GM21576 (cell line): ENCODE measurements around the gene ATP5PB.

Experiments
- ATAC-seq: cut with Tn5 transposase; IDR thresholded peaks from one replicate; pipeline ENCODE4 v1.9.1; 2021; ENCODE audit warnings: mild to moderate bottlenecking, moderate library complexity; ENCODE audit not compliant: unreplicated experiment

ATP5PB gene

DNA sequence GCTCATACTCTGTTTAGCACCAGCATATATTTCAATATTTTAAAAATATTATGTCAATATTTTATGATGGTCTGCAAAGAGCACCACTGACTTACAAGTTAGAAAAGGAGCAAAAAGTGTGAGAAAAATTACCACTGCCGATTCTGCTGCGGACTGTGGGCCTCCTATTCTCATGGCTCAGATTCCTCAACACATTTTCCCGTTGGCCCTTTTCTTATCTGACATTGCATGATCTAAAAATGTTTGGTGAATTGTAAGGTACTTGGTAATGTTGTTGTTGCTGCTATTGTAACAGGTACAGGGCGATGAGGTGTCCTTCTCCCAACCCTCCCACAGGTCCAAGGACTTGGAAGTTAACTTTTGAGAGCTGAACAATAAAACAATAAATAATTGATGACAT lies 25.3 kb downstream of the ATP5PB start:
- ATAC-seq: no peak

DNA sequence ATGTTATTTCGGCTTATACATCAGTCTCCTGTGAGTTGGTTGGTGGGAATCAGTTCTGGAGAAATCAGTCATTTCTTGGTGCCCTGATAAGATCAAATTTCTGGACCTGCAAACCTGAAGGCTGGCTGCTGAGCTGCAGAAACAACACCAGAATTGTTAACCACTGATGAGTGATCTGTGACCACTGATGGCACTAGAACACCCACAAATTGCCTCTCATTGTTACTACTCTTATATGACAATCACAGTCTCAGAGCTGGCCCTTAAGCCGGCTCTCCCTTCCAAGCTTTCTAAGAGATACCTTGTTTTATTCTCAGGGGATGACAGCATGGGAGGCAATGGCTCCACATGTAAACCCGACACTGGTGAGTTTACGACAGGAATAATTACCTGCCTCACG lies 26.4 kb downstream of the ATP5PB start:
- no peak for ATAC-seq

DNA sequence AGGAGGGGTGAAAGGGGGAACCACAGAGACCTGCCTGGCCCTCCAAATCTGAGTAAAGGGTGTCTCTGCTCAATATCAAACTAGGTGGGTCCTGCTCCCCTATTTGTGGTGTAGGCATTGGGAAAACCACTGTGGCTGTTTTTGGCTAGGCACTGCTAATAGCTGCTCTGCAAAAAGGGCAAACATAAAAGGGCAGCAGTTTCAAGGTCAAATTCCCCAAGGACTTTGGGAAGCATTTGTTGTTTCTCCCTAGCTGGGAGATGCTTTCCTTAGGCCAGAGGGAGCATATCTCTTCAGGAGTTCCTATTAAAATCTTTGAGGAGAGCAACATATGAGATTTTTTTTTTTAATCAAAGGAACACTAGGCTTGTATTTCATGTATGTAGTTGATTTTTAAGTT lies 26.9 kb downstream of the ATP5PB start:
- no peak for ATAC-seq

DNA sequence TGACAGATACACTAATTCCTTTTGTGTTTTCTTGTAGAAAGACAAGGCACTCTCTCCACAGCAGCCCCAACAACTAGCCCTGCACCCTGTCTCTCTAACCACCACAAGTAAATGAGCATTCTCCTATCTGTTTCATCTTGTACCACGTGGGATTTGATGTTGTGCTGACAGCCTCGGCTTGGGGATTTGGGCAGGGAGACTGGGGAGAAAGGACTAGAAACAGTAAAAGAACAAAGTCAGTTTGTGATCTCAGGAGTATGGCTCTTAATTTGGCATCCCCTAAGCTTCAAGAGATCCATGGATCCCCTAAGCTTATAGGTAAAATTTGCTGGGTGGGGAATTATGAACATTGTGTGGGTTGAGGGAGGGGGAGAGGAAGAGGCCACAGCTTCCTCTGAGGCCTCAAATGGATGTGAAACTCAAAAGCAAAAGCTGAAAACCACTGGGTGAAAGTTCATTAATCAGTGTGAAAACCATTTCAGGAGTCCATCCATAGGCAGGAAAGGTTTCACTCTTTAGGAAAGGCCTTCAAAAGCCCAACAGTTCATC lies 27.6 kb downstream of the ATP5PB start:
- peak; percentile 70 for ATAC-seq

DNA sequence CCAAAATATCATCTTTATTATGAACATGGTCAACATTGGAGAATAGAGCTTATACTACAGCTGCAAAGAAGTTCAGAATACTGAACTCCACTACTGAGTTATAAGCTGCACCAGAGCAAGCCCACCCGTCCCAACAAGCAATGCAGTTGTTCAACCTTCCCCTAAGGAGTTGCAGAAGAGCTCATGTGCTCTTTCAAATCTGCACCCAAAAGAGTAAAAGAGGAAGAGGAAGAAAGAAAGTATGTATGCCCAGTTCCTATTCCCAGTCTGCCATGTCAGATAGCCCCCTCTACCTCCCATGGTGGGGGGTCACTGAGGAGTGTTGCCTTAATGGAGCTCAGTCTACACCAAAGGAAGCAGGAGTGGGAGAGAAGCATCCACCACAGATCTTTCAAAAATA lies 31.4 kb downstream of the ATP5PB start:
- no peak for ATAC-seq

DNA sequence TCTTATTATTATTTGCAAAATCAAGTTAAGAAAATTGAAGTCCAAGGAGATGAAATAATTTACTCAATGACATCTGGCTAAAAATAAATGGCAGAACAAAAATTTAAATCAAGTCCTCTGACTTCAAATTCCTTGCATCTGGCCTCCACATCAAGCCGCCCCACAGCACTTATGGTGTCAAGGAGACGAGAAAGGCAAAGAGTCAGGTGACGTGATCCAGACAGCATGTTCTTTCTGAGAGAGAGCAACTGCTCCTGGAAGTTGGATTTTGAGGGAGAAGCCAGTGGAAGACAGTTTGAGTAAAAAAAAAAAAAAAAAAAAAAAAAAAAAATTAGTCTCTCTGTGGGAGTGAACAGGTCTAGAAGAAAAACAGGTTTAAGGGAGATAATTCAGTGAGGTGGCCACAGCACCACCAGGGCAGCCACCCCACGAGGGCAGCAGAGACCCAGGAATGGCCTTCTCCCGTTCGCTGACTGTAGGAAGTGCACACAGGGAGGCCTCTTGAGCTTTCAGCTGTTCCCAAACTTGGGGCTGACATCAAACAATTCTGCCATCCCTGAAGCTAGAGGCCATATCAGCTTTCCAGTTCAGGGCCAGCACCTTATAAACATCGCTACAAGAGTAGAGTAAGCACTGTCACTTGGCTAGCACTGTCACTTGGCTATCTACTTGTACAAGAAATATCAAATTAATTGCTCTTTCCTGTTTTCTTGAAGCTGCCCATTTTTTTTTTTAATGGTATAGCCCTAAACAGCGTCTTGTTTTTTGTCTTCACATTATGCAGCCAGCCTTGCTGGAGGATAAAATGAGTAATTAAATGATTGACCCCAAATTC lies 32.3 kb downstream of the ATP5PB start:
- ATAC-seq: peak; percentile 59

DNA sequence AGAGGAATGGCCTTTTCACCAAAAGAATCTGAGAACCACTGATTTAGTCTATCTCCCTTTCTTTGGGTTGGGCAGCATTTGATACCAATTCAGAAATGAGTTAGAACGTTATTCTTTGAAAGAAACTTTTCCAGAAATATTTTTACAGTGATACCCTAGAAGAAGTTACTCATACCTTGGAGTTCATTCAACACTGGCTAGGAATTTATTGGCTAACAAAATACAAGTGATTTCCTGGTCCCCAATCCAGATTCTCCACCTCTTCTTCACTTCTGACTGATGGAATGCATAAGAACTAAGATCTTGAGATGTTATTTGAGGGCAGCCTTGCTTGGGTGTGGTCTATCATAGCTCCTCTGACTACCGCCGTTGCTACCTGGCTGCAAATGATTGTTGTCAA lies 33.9 kb downstream of the ATP5PB start:
- ATAC-seq: no peak

DNA sequence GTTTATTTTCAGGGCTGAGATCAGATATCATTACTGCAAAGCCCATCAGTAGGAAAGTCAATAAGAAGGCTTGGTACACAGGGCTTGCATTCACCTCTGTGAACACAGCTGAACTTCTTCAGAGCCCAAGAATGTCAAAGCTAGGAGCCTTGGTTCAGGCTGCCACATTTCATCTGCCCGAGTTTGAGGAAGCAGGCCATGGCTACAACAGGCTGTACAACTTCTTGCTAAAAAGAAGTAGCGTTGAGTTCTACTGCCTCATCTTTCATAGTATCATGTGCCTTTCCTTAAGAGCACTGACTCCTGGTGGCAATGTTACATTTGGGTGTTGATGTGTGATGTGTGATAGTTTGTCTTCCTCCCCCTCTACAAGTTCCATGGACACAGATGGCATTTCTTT lies 34.6 kb downstream of the ATP5PB start:
- no peak for ATAC-seq

DNA sequence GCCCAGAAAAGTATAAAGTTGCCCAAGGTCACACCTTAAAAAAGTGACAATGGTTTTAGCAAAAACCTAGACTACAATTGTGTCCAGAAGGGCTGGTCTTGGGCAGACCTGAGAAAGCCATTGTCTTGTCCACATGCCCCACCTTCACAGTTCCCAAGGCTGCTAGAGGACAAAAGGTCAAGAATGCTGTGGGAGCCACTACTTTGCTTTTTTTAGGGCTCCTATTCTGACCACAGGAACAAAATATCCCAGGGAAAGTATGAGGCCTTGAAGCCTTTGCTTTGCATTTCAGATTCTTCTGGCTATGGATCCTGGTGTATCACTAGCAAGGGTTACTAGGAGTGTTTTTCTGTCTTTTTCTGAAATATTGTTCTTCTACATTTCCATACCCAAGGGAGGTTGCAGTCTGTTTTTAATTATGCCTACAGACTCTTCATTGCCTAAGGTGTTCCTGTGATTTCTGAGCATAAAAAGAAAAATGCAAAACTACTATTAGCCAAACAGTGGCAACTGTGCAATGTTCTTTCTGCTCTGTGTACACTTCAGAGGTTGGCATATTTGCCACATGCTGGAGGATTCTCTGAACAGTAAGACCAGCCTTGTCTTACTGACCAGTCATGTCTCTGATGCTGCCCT lies 35.2 kb downstream of the ATP5PB start:
- ATAC-seq: no peak

DNA sequence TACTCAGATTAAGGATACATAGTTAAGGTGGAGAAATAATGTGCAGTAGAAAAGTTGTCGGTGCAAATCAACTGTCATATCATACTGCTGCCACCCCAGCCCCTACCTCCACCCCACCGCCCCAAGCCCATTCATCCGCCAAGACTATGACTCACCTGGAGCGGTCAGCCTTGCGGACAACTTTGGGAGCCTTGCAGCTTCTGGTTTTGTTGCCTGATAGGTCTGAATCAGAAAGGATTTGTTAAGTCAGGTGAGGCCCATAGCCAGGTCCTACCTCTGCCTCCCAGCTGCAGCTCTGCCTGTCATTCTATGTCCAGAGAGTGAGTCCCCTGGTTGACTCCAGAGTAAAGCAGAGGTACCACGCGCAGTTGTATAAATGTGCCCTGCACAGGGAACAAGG lies 37.2 kb downstream of the ATP5PB start:
- no peak for ATAC-seq

DNA sequence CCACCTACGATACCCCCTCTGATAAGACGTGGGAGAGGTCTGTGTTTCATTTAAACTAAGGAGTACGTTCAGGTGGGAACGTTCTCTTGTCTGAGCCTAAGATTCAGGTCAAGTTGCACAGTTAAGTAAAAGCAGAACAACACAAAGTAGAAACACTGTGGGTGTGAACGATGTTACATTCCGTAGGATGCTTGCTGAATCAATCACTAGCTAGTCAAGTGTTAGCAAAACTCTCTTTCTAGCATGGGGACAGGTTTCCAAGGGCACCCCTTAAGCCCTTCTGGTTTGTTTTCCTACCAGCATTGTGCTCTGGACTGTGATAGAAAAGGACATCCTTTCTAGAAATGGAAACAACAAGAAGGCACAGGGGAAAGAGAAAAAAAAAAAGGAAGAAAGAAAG lies 37.9 kb downstream of the ATP5PB start:
- ATAC-seq: no peak

DNA sequence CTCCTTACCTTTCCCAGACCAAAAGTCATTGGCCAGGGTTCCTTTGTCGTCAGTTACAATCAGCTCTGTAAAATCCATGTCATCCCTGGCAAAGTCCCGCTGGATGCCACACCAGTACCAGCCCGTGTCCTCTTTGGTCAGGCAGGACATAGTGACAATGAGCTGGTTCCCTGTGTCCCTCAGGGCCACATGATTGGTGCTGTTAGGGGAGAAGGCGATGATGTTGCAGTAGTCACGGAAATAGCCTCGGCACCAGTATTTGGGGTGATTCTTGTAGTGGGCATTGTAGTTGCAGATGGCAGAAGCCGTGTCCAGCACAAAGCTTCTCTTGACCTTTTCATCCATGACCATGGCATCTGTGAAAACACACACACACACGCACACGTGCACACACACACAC lies 39.4 kb downstream of the ATP5PB start:
- no peak for ATAC-seq

DNA sequence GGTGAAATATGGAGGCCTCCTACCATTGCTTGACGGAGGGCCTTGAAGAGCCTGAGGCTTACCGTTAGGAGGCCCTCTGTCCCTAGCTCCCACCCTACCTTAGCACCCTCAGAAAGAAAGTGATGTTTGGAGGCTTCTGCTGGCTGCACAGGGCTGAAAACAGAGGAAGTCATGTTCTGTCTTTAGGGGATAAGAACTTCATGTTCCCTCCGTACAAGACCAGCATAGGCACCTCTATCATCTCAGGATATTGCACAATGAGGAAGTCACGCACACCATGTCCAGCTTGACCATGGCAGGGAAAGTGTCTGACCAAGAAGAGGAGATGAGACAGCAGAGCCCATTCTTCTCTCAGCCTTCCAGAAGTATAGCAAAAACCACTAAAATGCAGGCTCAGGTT lies 40.3 kb downstream of the ATP5PB start:
- no peak for ATAC-seq

DNA sequence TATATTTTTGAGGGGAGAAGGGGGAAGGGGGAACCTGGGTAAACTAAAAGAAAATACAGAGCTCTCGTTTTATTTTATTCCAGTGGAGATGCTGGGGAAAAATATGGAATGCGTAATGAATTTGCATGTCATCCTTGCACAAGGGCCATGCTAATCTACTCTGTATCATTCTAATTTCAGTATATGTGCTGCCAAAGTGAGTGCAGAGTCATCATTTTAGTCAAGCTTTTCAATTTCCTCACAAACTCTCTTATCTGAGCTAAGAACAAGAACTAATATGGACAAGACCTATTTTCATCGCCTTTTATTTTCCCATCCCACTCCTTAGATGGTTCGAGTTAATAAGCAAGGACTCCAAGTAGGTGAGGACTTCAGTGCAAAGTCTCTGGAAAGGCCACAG lies 41.0 kb downstream of the ATP5PB start:
- no peak for ATAC-seq

DNA sequence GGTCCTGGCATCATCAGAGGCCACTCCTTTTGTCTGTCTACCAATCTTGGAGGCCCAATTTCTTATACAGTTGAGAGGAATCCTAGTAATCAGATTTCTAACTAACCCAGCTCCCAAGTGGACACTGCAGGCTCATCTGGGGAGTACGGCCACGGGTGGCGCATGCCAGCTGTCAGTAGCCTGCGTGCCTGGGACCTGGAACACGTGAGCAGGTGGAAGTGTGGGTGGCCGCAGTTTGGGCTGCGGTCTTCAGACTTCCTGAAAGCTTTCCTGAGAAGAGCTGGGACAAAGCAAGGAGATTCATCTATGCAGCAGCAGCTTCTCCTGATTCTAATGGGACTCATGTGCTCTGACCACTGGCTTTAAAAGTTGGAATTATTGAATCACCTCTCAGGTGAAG lies 41.8 kb downstream of the ATP5PB start:
- no peak for ATAC-seq

DNA sequence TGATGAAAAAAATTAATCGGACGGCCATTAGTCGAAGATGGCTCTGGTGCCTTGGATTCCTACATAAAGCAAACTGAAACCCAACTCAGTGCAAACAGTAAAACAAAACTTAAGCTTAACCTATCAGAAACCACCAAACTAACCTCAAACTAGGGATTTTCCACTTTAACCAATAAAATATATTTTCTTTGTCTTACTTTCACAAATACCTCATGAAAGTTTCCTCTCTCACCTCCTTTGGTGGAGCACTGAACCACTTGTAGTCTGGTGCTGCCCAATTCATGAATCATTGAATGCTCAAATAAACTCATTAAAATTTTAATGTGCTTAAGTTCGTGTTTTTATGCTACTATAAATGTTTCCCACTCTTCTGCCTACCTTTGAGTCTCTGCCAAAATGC lies 47.1 kb downstream of the ATP5PB start:
- no peak for ATAC-seq

DNA sequence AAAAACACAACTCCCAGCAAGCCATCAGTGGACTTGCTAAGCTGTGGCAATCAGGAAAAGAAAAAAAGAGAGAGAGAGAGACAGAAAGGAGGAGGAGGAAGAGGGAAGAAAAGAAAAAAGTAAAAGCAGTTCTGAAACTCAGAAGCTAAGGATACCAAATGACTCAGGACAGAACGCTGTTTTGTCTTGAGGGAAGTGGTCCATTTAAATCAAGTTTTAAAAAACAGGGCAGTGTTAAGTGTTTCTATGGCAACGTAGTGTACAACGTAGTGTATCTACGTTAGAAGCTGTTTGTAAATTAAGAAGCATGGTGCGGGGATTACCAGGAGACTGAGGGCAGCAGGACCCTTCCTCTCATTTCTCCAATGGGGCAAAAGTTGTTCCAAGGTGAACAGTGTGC lies 48.3 kb downstream of the ATP5PB start:
- ATAC-seq: no peak

DNA sequence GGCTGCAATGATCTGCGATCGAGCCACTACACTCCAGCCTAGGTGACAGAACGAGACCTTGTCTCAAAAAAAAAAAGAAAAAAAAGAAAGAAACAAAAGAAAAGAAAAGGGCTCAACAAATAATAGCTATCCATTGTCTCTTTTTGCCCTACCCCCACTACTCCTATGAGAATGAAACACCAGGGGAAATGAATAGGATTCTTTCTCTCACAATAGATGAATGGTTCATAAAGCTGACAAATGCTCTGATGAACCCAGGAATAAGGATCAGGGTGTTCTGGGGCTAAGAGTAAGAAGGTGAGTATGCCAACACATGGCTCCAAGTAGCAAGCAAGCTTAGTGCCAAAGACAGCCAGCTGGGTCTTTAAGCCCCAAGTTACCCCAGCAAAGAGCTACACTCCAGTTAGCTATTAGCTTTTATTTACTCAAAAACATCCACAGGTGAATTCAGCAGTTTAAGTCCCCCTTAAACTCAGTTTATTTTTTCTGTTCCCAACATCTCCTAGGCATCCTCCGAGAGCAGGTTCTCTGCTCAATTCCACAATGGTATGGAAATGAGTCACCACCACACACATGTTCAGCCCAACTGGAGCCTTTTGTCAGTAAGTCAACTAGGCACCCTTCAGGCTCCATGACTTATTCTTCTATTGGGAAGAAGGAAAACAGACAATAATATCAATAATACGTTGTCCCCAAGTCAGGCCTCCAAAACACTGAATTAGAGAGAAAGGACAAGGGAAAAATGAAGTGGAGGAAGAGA lies 49.9 kb downstream of the ATP5PB start:
- no peak for ATAC-seq

DNA sequence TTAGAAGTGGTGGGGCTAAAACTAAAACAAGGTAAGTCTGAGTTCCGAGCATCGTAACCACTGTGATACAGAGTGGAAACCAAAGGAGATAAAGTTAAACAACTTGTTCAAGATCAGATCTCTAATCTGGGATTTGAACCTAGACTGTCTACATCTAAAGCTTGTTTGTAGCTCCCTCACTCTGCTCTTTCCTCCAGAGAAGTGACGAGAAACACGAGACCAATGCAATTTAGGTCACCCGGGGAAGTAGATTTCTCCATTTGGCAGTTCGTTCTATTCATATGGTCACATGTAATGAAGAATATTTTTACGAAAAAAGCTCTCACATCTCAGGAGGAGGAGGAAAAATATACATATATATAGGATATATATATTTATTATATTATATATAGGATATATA lies 52.4 kb downstream of the ATP5PB start:
- no peak for ATAC-seq

DNA sequence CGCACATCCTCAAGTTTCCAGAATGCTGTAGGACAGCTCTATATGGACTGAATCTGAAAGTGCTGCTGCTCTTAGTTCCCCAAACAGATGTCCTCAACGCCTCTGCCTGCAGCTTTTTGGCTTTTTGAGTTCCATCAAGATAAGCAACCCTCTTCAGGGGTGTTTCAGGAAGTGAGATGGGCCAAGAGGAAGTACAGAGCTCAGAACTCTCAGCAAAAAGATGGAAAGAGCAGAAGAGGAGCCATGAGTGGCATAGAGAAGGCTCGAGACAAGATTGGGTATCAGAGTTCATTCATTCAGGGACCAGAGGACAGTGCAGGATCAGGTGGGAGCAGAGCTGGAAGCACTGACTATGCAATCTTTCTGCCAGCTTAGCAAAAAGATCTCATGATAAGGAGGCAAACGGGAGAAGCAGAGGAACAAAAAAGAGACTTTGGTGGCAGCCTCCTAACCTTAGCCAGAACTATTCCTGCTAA lies 54.4 kb downstream of the ATP5PB start, which contains the start of the genes ADORA3 and TMIGD3:
ADORA3 (minus strand) TSS at position 49 of the 476 bp plus-strand sequence. CDS start 279 bp downstream, outside the sequence.
TMIGD3 (minus strand) TSS at position 49 of the 476 bp plus-strand sequence. CDS start 279 bp downstream, outside the sequence.
- no peak for ATAC-seq

DNA sequence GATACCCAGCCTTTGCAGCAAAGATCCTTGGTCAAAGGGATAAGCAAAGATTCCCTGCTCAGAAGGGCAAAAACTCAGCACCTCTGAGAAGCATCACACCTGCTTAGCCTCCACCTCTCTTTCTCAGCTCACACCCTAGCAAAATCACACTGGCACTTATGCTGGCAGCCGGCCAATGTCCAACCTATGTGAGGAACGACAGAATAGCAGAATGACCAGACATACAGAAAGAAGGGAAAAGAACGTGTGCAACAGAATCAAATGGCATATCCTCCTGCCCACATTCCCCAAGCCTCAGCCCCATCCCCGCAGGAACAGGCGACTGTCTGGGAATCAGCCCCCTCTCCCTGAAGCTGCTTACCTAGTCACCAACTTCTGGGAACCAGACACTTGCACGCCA lies 54.8 kb downstream of the ATP5PB start:
- ATAC-seq: no peak
